ENCODE measurements around the gene DUSP15. TPM values are rescaled to one million over a fixed set of nuclear protein-coding genes. Genes with fewer than 3 reads are reported as not detected.

The DUSP15 gene
- total and polyA plus RNA-seq, 2 of the 4 experiments (the other 2 are of a cell fraction): not detected

- Histone ChIP-seq H3K18ac (ENCODE audit: low read depth, low read length) (no peak overlapping the region), H3K9me3 (ENCODE audit: control insufficient read depth, insufficient read depth, low read length) (no peaks in the 10 kb centered on the region), H2BK20ac (ENCODE audit: low read depth, low read length) (peak overlapping the region; percentile 46; the same call in 1 of the 2 replicates), H3K4me1 (ENCODE audit: control insufficient read depth, insufficient read depth, low read length) (peaks cover 20% of the 10 kb centered on the region), H2BK120ac (ENCODE audit: low read depth, low read length) (peak overlapping the region; percentile 66), H4K91ac (ENCODE audit: insufficient read depth, low read depth, low read length) (peak overlapping the region; percentile 59; the same call in 1 of the 2 replicates), H3K14ac (replicated peaks; ENCODE audit: low read depth, low read length) (peak overlapping the region; percentile 57), H2AK9ac (replicated peaks; ENCODE audit: low read depth, low read length, poor library complexity) (peak overlapping the region; percentile 39), H3K27me3 (ENCODE audit: control insufficient read depth, insufficient read depth, low read length) (peaks cover 3% of the 10 kb centered on the region; the same call in 1 of the 2 replicates), H2AFZ (replicated peaks; ENCODE audit: low read length, poor library complexity) (peak overlapping the region; percentile 2), H3K9me1 (ENCODE audit: insufficient read depth, low read length) (peaks cover 33% of the 10 kb centered on the region), H4K5ac (ENCODE audit: low read depth, low read length) (no peak overlapping the region), H4K8ac (ENCODE audit: low read depth in 2 of 2, low read length in 2 of 2) (no peak overlapping the region; a peak in 1 of 4 replicates), H2BK15ac (ENCODE audit: low read depth, low read length) (peak overlapping the region; percentile 65; the same call in 1 of the 3 replicates), H3K4ac (ENCODE audit: low read depth, low read length) (peak overlapping the region; percentile 64), H3K36me3 (ENCODE audit: control insufficient read depth, insufficient read depth, low read length) (no peaks in the 10 kb centered on the region), H3K79me1 (ENCODE audit: low read depth in 1 of 2, low read length in 2 of 2) (0 out of 4 replicates have a peak, but pooled peaks cover 0 to 4% of the 10 kb centered on the region in 2 experiments), H2BK5ac (ENCODE audit: low read depth, low read length, poor library complexity, severe bottlenecking) (no peak overlapping the region), H3K4me2 (ENCODE audit: low read depth, low read length) (no peak overlapping the region), H3K4me3 (ENCODE audit: insufficient read depth, low read depth, low read length) (no peak overlapping the region), H4K20me1 (ENCODE audit: insufficient read depth, low read length) (peaks cover 33% of the 10 kb centered on the region), H3K27ac (ENCODE audit: insufficient read depth, low read length) (no peak overlapping the region), H3K56ac (ENCODE audit: extremely low read depth, insufficient read depth, low read length) (no peak overlapping the region), H3K9ac (ENCODE audit: low read depth, low read length) (no peak overlapping the region), H2AK5ac (ENCODE audit: low read depth, low read length) (peak overlapping the region; percentile 66; the same call in 1 of the 2 replicates), H3K23ac (ENCODE audit: low read depth, low read length) (no peak overlapping the region)
- in situ Hi-C loops (cut with MboI; ENCODE audit: low sequenced_read_pairs) (loop anchor here (25.0 kb wide), 2 partner anchors 650 to 825 kb away; partner anchors contain the start of gene C20orf203), dilution Hi-C loops (cut with HindIII; ENCODE audit: low sequenced_read_pairs, unreplicated experiment) (no loop called here), intact Hi-C loops (cut with micrococcal nuclease) (no loop called here)
- ATAC-seq (ENCODE audit: low read depth) (no peak), DNase-seq (no peak)
- POLR2A ChIA-PET (ENCODE audit: unreplicated experiment): no interaction called here
- no TSS peak for BruUV-seq (replicated peaks)
- TF ChIP-seq POLR2A (IDR thresholded peaks at IDR 0.05; ENCODE audit: low read depth, low read length): no peak
- TF ChIP-seq RFX5 (IDR thresholded peaks at IDR 0.05; ENCODE audit: low read depth, low read length): no peak
- no peak for TF ChIP-seq RCOR1 (IDR thresholded peaks at IDR 0.05; ENCODE audit: insufficient replicate concordance, low read length)
- TF ChIP-seq CHD1 (IDR thresholded peaks at IDR 0.05; ENCODE audit: low read depth, low read length): no peak
- TF ChIP-seq SMC3 (IDR thresholded peaks at IDR 0.05; ENCODE audit: low read depth, low read length): no peak
- no peak for TF ChIP-seq BHLHE40 (IDR thresholded peaks at IDR 0.05; ENCODE audit: low read depth, low read length)
- no peak for TF ChIP-seq MXI1 (IDR thresholded peaks at IDR 0.05; ENCODE audit: borderline replicate concordance, low read depth, low read length)
- TF ChIP-seq FOS (IDR thresholded peaks at IDR 0.05; ENCODE audit: low read depth, low read length): no peak
- TF ChIP-seq RAD21 (IDR thresholded peaks at IDR 0.05; ENCODE audit: low read length): no peak
- TF ChIP-seq ELK1 (IDR thresholded peaks at IDR 0.05; ENCODE audit: borderline replicate concordance, low read depth, low read length): no peak
- TF ChIP-seq, protein P1, sequence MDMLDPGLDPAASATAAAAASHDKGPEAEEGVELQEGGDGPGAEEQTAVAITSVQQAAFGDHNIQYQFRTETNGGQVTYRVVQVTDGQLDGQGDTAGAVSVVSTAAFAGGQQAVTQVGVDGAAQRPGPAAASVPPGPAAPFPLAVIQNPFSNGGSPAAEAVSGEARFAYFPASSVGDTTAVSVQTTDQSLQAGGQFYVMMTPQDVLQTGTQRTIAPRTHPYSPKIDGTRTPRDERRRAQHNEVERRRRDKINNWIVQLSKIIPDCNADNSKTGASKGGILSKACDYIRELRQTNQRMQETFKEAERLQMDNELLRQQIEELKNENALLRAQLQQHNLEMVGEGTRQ (IDR thresholded peaks at IDR 0.05; ENCODE audit: low read depth, low read length): no peak
- TF ChIP-seq CEBPB (IDR thresholded peaks at IDR 0.05; ENCODE audit: low read depth, low read length): no peak
- no peak for TF ChIP-seq MAFK (IDR thresholded peaks at IDR 0.05; ENCODE audit: low read depth, low read length)
- TF ChIP-seq NFE2L2 (IDR thresholded peaks at IDR 0.05; ENCODE audit: low read depth, low read length): no peak
- TF ChIP-seq MAZ (IDR thresholded peaks at IDR 0.05; ENCODE audit: borderline replicate concordance, low read depth, low read length): no peak
- CTCF ChIA-PET: interaction anchor here (0.6 to 3.5 kb wide), 5 partner anchors 14 to 815 kb away, joined by 3 to 12 read pairs (median 4); no protein-coding TSS in a partner anchor
- WGBS, 2 experiments (ENCODE audit: extremely low coverage in 2 of 2, insufficient read length in 1 of 2): 86% methylated on average over 1 of the region's 5 CpGs; no CpG with 5 or more reads in 1 of the 2 experiments
Observed at GRCh38 chr20:31836853-31837608, 33.3 kb downstream of the DUSP15 start.
